Measurements from ENCODE around the gene CLN3. TPM values are rescaled to one million over a fixed set of nuclear protein-coding genes. Genes with fewer than 3 reads are reported as not detected.
"Not testable (repeated sequence)": the region's sequence is repeated elsewhere in the genome, so short reads cannot be mapped to it uniquely, and the experiment has no call there.

CLN3 gene
- polyA plus RNA-seq, 1 donor: 51.9 TPM

GRCh38 chr16:28446388-28446787 is 45.5 kb downstream of the CLN3 start:
- no CpG with 5 or more reads among the region's 4 CpGs for WGBS (ENCODE audit: insufficient coverage, low lambda C conversion rate)
- H3K36me3 ChIP-seq (ENCODE audit: control insufficient read depth, insufficient read depth, low read length); H3K9me3 ChIP-seq (ENCODE audit: control insufficient read depth, low read depth, low read length); H3K4me1 ChIP-seq (ENCODE audit: control insufficient read depth, insufficient read depth, low read length); H3K27ac ChIP-seq (ENCODE audit: low read length); H3K4me3 ChIP-seq (ENCODE audit: low read length); H3K27me3 ChIP-seq (ENCODE audit: control insufficient read depth, insufficient read depth, low read length); DNase-seq: not testable (repeated sequence)

- not testable (repeated sequence) for DNase-seq; H3K4me3 ChIP-seq (ENCODE audit: low read length); H3K27me3 ChIP-seq (ENCODE audit: control insufficient read depth, insufficient read depth, low read length); H3K36me3 ChIP-seq (ENCODE audit: control insufficient read depth, insufficient read depth, low read length); H3K9me3 ChIP-seq (ENCODE audit: control insufficient read depth, low read depth, low read length); H3K27ac ChIP-seq (ENCODE audit: low read length); H3K4me1 ChIP-seq (ENCODE audit: control insufficient read depth, insufficient read depth, low read length)
- WGBS (ENCODE audit: insufficient coverage, low lambda C conversion rate): no CpG with 5 or more reads among the region's 6 CpGs
Measured at GRCh38 chr16:28443943-28444342, 47.9 kb downstream of the CLN3 start.

- H3K4me1 ChIP-seq (ENCODE audit: control insufficient read depth, insufficient read depth, low read length); DNase-seq; H3K9me3 ChIP-seq (ENCODE audit: control insufficient read depth, low read depth, low read length); H3K4me3 ChIP-seq (ENCODE audit: low read length); H3K27me3 ChIP-seq (ENCODE audit: control insufficient read depth, insufficient read depth, low read length); H3K36me3 ChIP-seq (ENCODE audit: control insufficient read depth, insufficient read depth, low read length); H3K27ac ChIP-seq (ENCODE audit: low read length): not testable (repeated sequence)
- WGBS (ENCODE audit: insufficient coverage, low lambda C conversion rate): no CpG with 5 or more reads among the region's 6 CpGs
Measured at GRCh38 chr16:28438899-28439298, 53.0 kb downstream of the CLN3 start.

GRCh38 chr16:28435340-28435739 is 56.5 kb downstream of the CLN3 start:
- no CpG with 5 or more reads among the region's 29 CpGs for WGBS (ENCODE audit: insufficient coverage, low lambda C conversion rate)
- DNase-seq; H3K4me1 ChIP-seq (ENCODE audit: control insufficient read depth, insufficient read depth, low read length); H3K4me3 ChIP-seq (ENCODE audit: low read length); H3K9me3 ChIP-seq (ENCODE audit: control insufficient read depth, low read depth, low read length); H3K27ac ChIP-seq (ENCODE audit: low read length); H3K27me3 ChIP-seq (ENCODE audit: control insufficient read depth, insufficient read depth, low read length); H3K36me3 ChIP-seq (ENCODE audit: control insufficient read depth, insufficient read depth, low read length): not testable (repeated sequence)

Other genes with a start within 250 kb of the CLN3 start
- 3.2 TPM for gene SBK1, start 199.5 kb downstream of the CLN3 start, polyA plus RNA-seq
- 1.8 TPM for gene NPIPB6, start 128.6 kb downstream of the CLN3 start, polyA plus RNA-seq
- gene EIF3CL, start 88.2 kb downstream of the CLN3 start, polyA plus RNA-seq: 73.4 TPM
- gene NPIPB7, start 19.7 kb downstream of the CLN3 start, polyA plus RNA-seq: 0.48 TPM
- 8.2 TPM for gene APOBR, start 2.6 kb upstream of the CLN3 start, polyA plus RNA-seq
- gene IL27, start 14.8 kb upstream of the CLN3 start, polyA plus RNA-seq: 0.21 TPM
- 16.0 TPM for gene NUPR1, start 46.9 kb upstream of the CLN3 start, polyA plus RNA-seq
- gene SGF29, start 61.8 kb upstream of the CLN3 start, polyA plus RNA-seq: 24.8 TPM
- gene SULT1A2, start 105.0 kb upstream of the CLN3 start, polyA plus RNA-seq: 5.7 TPM
- 67.5 TPM for gene SULT1A1, start 118.0 kb upstream of the CLN3 start, polyA plus RNA-seq
- gene NPIPB8, start 146.0 kb upstream of the CLN3 start, polyA plus RNA-seq: 2.5 TPM
- 397 TPM for gene EIF3C, start 219.4 kb upstream of the CLN3 start, polyA plus RNA-seq

Data from large intestine (tissue), 3 donors.